GM12878 (cell line): ENCODE results near the gene ASB10. TPM values are rescaled to one million over a fixed set of nuclear protein-coding genes. Genes with fewer than 3 reads are reported as not detected.

Experiments
- BCL11A ChIP-seq: IDR thresholded peaks from 2 replicates; pipeline ENCODE4 v1.6.1; 2011; ENCODE audit warnings: low read depth, low read length
- CBFB ChIP-seq: IDR thresholded peaks from 2 replicates; pipeline ENCODE4 v1.6.1; 2016; ENCODE audit warnings: antibody characterized with exemption, low read depth
- FOXK2 ChIP-seq: fragments of 450-650 bp; IDR thresholded peaks from 2 replicates; pipeline ENCODE4 v1.6.1; 2017; ENCODE audit warnings: mild to moderate bottlenecking, moderate library complexity
- GATAD2B ChIP-seq: fragments of 450-650 bp; conservative IDR thresholded peaks from 2 replicates; pipeline ENCODE4 v1.6.1; 2017; ENCODE audit warnings: low read depth, mild to moderate bottlenecking, moderate library complexity
- IKZF1 ChIP-seq: fragments of 450-650 bp; conservative IDR thresholded peaks from 2 replicates; pipeline ENCODE4 v1.6.1; 2017; ENCODE audit warnings: antibody characterized with exemption, mild to moderate bottlenecking
- MTA2 ChIP-seq: fragments of 450-650 bp; IDR thresholded peaks from 2 replicates; pipeline ENCODE4 v1.6.1; 2016; ENCODE audit warnings: low read depth, mild to moderate bottlenecking, moderate library complexity
- NFIC ChIP-seq: IDR thresholded peaks from 2 replicates; pipeline ENCODE4 v1.6.1; 2012; ENCODE audit warnings: low read depth, mild to moderate bottlenecking, inconsistent platforms, low read length, moderate library complexity
- NFXL1 ChIP-seq: fragments of 450-650 bp; IDR thresholded peaks from 2 replicates; pipeline ENCODE4 v1.6.1; 2017; ENCODE audit warnings: antibody characterized with exemption, mild to moderate bottlenecking, borderline replicate concordance
- ZNF592 ChIP-seq: fragments of 450-650 bp; IDR thresholded peaks from 2 replicates; pipeline ENCODE4 v1.6.1; 2017; ENCODE audit warnings: mild to moderate bottlenecking, moderate library complexity
- polyA plus RNA-seq, 11 experiments: library from polyadenylated mRNA; depleted of rRNA in 4 of 11; unstranded in 6 of 11; stranded (reverse) in 5 of 11; fragments of >200 nt; fragmentation: Nextera tagmentation in 4 of 11; fragmentation: Illumina TruSeq in 1 of 11; extraction: Ambion mirVana in 4 of 11; extraction: Trizol in 1 of 11; gene quantifications; 1 replicate in 1 of 11; 2 replicates in 10 of 11; pipeline versions ENCODE4 v1.2.1 to v1.2.3, GENCODE V29; 2011 to 2016; ENCODE audit warnings: inconsistent platforms in 2 of 11, missing spikeins in 2 of 11, low read depth in 1 of 11
- total RNA-seq, 4 experiments: library from RNA; depleted of rRNA in 3 of 4; stranded (reverse); fragments of >200 nt in 3 of 4; fragmentation: Illumina TruSeq in 1 of 4; extraction: Trizol in 1 of 4; gene quantifications; 2 replicates each; pipeline versions ENCODE4 v1.2.1 to v1.2.3, GENCODE V29; 2013 to 2021

ASB10 gene
- total and polyA plus RNA-seq, 10 of the 15 experiments (the other 5 are each of a cell fraction or from before 2014, with no cell fraction given), result not detected

DNA sequence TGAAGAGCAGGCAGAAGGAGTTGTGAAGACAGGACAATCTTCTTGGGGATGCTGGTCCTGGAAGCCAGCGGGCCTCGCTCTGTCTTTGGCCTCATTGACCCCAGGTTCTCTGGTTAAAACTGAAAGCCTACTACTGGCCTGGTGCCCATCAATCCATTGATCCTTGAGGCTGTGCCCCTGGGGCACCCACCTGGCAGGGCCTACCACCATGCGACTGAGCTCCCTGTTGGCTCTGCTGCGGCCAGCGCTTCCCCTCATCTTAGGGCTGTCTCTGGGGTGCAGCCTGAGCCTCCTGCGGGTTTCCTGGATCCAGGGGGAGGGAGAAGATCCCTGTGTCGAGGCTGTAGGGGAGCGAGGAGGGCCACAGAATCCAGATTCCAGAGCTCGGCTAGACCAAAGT lies 46.8 kb upstream of the ASB10 start (continued):
- TF ChIP-seq ZNF592 (no peak), MTA2 (no peak), BCL11A (no peak), NFXL1 (no peak), FOXK2 (no peak), IKZF1 (no peak), CBFB (no peak), NFIC (no peak), GATAD2B (no peak)
